ENCODE data around the gene NPHP1. TPM values are rescaled to one million over a fixed set of nuclear protein-coding genes. Genes with fewer than 3 reads are reported as not detected.
A peak's percentile ranks its signal among the peaks of the same experiment; 100 is the strongest.

Gene NPHP1
- polyA plus RNA-seq, 3 donors, result 0.51 TPM; not detected in 2

DNA sequence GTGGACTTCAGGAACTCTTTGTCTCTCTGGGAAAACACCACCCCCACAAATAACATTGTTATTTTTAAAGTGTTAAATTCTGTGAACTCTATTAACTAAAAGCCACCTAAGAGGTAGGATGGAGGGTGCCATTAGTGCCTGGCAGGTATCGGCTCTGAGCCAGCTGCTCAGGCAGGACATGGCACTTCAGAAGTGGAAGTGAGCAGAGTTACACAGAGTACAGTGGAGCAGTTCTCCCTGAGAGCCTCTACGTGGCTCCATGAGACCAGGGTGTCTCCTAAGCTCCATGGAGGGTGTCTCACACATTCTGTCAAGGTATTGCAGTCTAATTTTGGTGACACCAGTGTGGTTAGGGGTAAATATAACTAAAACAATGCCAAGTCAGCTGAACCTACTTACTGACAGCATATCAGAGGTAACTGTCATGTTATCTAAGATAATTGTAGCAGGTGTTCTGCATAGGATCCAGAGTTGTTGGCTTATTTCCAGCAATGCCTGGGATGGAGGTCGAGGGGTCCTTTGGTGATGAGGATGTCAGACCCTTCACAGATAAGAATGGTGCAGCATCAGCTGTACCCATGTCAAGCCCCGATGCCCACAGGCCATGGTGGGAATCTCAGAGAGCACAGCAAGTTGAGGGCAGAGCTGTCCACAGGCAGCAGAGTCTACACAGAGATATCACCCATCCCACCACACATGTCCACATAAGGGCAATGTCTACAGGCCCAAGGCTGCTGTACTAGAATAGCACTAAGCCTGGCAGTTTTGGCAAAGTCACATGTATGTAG, 80.6 kb downstream of the NPHP1 start:
- no peak for DNase-seq
- Histone ChIP-seq H3K4me3 (replicated peaks in 1 of 3; ENCODE audit: low read depth in 2 of 3, low read length in 3 of 3) (no peak overlapping the region), H2AFZ (ENCODE audit: insufficient read depth, low read depth, low read length, poor library complexity, severe bottlenecking) (no peak overlapping the region), H3K79me2 (ENCODE audit: insufficient read depth, low read length) (no peaks in the 10 kb centered on the region), H3K36me3 (replicated peaks in 1 of 2; ENCODE audit: control insufficient read depth in 1 of 2, insufficient read depth in 2 of 2, low read length in 2 of 2) (no peaks in the 10 kb centered on the region), H3K27me3 (ENCODE audit: control insufficient read depth in 2 of 2, insufficient read depth in 2 of 2, low read length in 2 of 2) (no peaks in the 10 kb centered on the region), H3K27ac (ENCODE audit: low read depth in 1 of 2, low read length in 2 of 2) (no peak overlapping the region), H4K20me1 (ENCODE audit: insufficient read depth, low read length) (no peaks in the 10 kb centered on the region), H3K4me1 (ENCODE audit: control insufficient read depth in 1 of 2, insufficient read depth in 2 of 2, low read length in 2 of 2) (no peaks in the 10 kb centered on the region), H3K4me2 (replicated peaks; ENCODE audit: extremely low read depth, low read length, poor library complexity, severe bottlenecking) (no peak overlapping the region), H3K9me3 (replicated peaks in 1 of 2; ENCODE audit: control insufficient read depth in 1 of 2, insufficient read depth in 1 of 2, low read length in 2 of 2) (no peaks in the 10 kb centered on the region), H3K9ac (ENCODE audit: insufficient read depth, low read length, poor library complexity, severe bottlenecking) (no peak overlapping the region)
- Mint-ChIP-seq H3K27me3 (ENCODE audit: low read depth in 3 of 3) (peaks cover 2 to 7% (median 6%) of the 10 kb centered on the region in 3 donors), H3K36me3 (no peaks in the 10 kb centered on the region), H3K27ac (no peak overlapping the region), H3K4me3 (no peak overlapping the region), H3K9me3 (no peaks in the 10 kb centered on the region), H3K4me1 (no peaks in the 10 kb centered on the region)
- intact Hi-C loops (cut with micrococcal nuclease), result no loop called here
- 100% methylated on average over 4 of the region's 4 CpGs for WGBS (ENCODE audit: insufficient coverage)
- TF ChIP-seq, protein P1, sequence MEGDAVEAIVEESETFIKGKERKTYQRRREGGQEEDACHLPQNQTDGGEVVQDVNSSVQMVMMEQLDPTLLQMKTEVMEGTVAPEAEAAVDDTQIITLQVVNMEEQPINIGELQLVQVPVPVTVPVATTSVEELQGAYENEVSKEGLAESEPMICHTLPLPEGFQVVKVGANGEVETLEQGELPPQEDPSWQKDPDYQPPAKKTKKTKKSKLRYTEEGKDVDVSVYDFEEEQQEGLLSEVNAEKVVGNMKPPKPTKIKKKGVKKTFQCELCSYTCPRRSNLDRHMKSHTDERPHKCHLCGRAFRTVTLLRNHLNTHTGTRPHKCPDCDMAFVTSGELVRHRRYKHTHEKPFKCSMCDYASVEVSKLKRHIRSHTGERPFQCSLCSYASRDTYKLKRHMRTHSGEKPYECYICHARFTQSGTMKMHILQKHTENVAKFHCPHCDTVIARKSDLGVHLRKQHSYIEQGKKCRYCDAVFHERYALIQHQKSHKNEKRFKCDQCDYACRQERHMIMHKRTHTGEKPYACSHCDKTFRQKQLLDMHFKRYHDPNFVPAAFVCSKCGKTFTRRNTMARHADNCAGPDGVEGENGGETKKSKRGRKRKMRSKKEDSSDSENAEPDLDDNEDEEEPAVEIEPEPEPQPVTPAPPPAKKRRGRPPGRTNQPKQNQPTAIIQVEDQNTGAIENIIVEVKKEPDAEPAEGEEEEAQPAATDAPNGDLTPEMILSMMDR (IDR thresholded peaks at IDR 0.05), result no peak

DNA sequence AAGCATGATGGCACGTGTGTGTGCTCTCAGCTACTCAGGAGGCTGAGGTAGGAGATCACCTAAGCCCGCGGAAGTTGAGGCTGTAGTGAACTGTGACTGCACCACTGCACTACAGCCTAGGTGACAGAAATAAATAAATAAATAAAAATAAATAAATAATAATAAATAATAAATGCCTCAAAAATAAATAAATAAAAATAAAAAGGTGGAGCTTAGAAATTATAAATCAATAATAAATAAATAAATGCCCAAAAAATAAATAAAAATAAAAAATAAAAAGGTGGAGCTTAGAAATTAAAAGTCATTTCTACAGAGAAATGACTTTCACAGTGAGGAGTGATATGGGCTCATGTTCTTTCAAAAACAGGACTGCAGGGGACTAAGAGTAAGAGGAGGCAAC, 83.2 kb downstream of the NPHP1 start:
- Histone ChIP-seq H3K9ac (ENCODE audit: insufficient read depth, low read length, poor library complexity, severe bottlenecking) (no peak overlapping the region), H3K4me2 (replicated peaks; ENCODE audit: extremely low read depth, low read length, poor library complexity, severe bottlenecking) (no peak overlapping the region), H3K36me3 (replicated peaks in 1 of 2; ENCODE audit: control insufficient read depth in 1 of 2, insufficient read depth in 2 of 2, low read length in 2 of 2) (no peaks in the 10 kb centered on the region), H3K79me2 (ENCODE audit: insufficient read depth, low read length) (no peaks in the 10 kb centered on the region), H3K27me3 (ENCODE audit: control insufficient read depth in 2 of 2, insufficient read depth in 2 of 2, low read length in 2 of 2) (peaks cover 10 to 19% of the 10 kb centered on the region in 2 donors), H3K9me3 (replicated peaks in 1 of 2; ENCODE audit: control insufficient read depth in 1 of 2, insufficient read depth in 1 of 2, low read length in 2 of 2) (no peaks in the 10 kb centered on the region), H4K20me1 (ENCODE audit: insufficient read depth, low read length) (no peaks in the 10 kb centered on the region), H3K4me1 (ENCODE audit: control insufficient read depth in 1 of 2, insufficient read depth in 2 of 2, low read length in 2 of 2) (no peaks in the 10 kb centered on the region), H3K27ac (ENCODE audit: low read depth in 1 of 2, low read length in 2 of 2) (no peak overlapping the region), H3K4me3 (replicated peaks in 1 of 3; ENCODE audit: low read depth in 2 of 3, low read length in 3 of 3) (no peak overlapping the region), H2AFZ (ENCODE audit: insufficient read depth, low read depth, low read length, poor library complexity, severe bottlenecking) (no peak overlapping the region)
- WGBS (ENCODE audit: insufficient coverage), result no CpG with 5 or more reads among the region's 3 CpGs
- no peak for DNase-seq
- Mint-ChIP-seq H3K4me1 (no peaks in the 10 kb centered on the region), H3K27me3 (ENCODE audit: low read depth in 3 of 3) (peaks cover 8 to 27% (median 19%) of the 10 kb centered on the region in 3 donors), H3K36me3 (no peaks in the 10 kb centered on the region), H3K27ac (peak overlapping the region in 1 of 7 donors; percentile 42), H3K9me3 (peaks cover 0 to 2% (median 0%) of the 10 kb centered on the region in 7 donors), H3K4me3 (no peak overlapping the region)
- intact Hi-C loops (cut with micrococcal nuclease), result no loop called here
- TF ChIP-seq, protein P1 (IDR thresholded peaks at IDR 0.05), result no peak
